HG03064 (cell line): ENCODE measurements around the gene MEPE.

Experiments
- ATAC-seq: cut with Tn5 transposase; IDR thresholded peaks from one replicate; pipeline ENCODE4 v1.9.1; 2021; ENCODE audit warnings: low read depth; ENCODE audit not compliant: unreplicated experiment

The MEPE gene

DNA sequence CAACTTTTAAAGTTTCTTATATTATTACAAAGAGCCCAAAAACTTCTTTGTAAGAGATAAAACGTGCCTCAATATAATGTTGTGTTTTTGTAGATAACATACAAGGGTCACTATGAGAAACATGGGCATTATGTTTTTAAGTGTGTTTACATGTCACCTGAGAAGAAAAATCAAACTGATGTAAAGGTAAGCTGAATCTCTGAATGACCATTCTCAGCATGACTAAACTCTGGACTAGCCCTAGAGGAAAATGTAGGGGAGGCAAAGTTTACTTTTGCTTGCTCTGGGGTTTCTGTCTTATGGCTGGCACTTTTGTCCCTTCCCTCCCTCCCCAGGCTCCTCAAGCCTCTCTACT is 6.8 kb downstream of the MEPE start:
- no peak for ATAC-seq

DNA sequence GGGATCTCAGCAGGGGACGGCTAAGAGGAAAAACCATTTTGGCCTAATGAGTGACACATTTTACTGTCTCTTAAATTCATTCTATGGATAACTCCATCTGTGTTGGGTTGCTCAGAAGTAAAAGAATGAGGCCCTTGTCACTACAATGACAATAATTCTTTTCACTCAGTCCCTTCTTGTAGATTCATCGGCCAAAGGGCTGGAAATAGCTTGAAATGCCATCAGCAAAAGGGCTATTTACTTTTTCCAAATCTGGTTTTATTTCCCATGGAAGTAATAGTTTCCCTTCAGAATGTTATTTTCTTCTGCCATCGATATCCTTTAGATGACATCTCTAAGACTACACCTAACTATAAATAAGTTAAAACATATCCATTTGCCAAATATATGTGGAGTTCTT is 7.4 kb downstream of the MEPE start:
- no peak for ATAC-seq

DNA sequence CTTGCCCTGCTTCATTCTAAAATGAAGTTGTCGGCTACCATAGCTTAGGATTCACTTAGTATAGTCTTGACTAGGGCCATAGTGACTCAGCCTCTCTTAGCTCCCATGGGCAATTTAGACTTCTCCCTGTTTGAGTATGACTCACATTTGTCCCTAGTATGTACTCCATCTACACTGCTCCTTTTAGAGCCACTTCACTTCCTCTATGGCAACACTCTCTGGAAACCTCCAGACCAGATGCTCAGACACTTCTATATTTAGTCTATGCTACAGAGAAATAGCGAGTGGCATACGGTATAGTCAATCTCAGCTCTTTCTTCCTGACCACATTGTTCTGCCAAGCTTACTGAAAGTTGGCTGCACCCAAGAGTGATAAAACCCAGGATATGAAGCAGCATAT is 11.2 kb downstream of the MEPE start:
- no peak for ATAC-seq

DNA sequence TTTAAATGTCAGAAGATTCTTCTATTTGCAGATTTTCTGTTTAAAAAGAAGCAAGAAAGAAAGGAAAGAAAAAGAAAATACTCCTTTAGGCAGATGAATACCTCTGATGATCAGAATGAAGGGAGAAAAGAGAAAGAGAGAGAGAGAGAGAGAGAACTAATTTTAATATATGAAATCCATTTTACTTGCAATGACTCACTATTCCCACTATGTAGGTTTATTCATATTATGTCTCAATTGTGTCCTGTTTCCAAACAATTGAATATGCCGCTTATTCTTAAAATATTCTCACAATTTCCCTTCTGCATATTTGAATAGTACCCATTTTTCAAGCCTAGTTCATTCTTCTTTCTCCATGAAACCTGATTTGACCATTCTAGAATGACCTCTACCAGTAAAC is 11.7 kb downstream of the MEPE start:
- ATAC-seq: no peak

DNA sequence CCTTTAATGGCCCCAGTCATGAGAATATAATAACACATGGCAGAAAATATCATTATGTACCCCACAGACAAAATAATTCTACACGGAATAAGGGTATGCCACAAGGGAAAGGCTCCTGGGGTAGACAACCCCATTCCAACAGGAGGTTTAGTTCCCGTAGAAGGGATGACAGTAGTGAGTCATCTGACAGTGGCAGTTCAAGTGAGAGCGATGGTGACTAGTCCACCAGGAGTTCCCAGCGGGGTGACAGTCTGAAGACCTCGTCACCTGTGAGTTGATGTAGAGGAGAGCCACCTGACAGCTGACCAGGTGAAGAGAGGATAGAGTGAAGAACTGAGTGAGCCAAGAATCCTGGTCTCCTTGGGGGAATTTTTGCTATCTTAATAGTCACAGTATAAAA is 13.5 kb downstream of the MEPE start:
- no peak for ATAC-seq

DNA sequence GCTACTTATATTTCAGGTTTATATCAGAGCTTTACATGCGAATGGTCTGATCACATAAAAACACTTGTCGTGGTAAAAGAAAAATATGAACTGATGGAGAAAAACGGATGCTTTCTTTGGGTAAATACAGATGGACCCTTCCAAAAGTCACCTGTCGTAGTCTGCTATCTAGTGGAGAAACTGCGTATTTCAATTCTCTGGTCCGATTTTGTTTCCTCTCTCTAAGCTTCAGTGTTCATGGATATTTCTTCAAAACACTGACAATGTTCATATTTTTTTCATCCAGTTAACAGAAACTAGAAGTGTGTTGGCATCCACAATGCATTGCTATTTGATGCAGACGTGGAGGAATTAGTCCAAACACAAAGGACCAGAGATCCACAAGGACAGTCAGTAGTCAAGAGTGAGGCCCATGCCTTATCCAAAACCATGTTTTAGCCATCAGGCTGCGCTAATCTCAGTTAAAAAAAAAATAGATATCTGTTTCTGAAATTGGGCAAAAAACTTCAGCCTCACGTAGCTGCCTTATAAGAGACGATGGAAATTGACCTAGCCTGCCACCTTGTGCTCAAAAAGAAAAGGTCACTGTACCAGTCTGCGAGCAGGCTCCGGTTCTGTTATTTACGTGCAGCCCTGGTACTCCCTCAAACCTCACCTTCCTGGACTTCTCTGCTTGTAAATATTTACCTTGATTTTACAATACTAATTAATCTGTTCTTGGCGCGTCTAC is 16.0 kb downstream of the MEPE start:
- peak; percentile 74 for ATAC-seq

DNA sequence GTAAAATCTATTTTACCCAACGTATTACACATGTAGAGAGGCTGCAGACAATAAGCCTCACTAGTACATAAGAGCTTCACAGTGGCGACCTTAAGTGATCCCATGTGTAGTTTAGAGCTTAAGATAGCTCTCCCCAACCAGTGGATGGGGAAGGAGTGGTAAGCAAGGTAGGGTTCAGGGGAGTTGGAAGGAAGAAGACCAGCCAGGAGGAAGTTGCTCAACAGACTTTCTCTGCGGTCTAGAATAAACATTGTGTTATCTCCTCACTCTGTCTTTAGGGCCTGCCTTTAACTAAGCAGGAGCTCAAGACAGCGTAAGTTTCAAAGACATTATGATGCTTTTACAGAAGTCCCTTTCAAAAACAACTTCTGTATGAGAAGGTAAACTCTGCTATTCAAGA is 16.8 kb downstream of the MEPE start:
- no peak for ATAC-seq

DNA sequence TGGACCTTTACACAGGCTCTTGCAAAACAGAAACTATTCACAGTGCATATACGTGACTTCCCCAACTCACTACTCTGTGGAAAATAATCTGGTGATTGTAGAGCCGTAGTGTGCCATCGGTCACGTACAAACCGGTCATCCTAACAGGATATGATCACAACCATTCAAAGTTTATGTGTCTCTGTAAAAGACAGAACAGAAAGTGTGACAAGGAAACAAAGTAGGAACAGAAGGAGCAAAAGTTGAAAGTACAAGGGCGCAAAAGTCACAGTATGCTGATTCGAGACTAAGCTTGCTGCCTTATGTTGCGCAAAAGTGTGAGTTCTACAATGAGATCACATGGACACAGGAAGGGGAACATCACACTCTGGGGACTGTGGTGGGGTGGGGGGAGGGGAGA is 18.6 kb downstream of the MEPE start:
- no peak for ATAC-seq

DNA sequence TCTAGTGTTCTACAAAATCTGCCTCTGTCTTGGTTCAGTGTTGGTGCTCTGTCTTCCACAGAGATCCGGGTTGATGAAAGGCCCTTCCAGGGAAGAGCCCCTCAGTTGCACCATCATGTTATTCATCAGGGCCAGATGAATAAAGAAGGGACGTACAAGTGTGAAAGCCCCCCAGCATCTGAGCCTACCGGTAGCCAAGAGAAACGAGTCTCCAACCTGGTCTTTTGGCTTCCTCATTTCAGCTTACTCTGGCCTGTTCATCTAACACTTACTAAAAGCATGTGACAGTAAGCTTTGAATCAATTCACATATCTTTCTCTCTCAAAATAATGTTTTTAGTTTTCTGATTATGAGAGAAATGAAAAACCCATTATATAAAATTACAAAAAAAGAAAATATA is 19.2 kb downstream of the MEPE start:
- ATAC-seq: no peak

DNA sequence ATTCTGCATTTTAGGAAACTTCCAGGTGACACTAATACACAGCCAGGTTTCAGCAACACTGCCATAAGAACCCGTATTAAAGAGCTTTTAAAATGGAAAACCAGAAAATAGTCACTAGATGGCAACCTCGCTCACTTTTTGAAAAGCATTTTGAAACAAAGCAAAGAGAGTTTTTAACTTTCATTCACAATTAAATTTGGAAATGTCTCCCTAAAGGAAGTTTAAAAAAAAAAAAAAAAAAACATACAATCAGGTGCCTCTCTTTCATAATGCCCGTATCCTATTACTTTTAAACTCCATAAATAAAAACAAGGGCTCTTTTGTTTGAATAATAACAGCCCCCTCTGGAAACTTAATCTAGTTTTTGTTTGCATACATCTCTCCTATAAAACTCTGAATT is 20.3 kb downstream of the MEPE start:
- no peak for ATAC-seq

DNA sequence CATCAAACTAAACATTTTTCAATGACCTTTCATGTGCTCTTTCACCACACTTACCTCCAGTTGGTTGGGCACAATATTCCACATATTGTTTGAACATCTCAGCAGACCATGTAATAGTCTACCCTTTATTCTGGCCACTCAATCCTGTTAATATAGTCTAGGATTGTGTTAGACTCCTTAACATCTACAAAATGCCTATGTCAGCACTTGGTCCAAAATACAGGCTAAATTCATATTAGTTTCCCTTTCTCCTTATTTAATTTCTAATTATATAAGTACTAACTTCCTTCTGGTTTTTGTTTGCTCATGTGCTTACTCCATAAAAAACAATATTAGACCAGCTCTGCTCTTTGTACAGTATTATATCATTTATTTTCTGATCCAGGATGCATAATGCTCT is 21.1 kb downstream of the MEPE start:
- ATAC-seq: no peak

DNA sequence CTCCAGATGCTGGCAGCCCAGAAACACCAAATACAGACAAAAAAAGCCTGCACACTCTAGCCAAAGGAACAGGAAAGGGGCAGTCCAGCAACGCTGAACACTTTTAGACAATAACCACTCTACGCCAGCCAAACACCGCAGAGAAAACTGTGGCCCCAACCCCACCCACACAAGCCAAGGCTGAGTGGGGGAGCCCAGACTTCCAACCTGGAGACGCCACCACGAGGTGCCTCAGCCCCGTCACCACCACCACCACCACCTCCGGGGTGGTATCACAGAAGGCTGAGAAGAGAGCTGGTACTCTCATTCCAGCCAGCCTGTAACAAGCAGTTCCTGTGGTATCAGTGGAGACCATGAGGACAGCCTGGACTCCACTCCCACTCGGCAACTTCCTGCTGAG is 22.8 kb downstream of the MEPE start:
- no peak for ATAC-seq

DNA sequence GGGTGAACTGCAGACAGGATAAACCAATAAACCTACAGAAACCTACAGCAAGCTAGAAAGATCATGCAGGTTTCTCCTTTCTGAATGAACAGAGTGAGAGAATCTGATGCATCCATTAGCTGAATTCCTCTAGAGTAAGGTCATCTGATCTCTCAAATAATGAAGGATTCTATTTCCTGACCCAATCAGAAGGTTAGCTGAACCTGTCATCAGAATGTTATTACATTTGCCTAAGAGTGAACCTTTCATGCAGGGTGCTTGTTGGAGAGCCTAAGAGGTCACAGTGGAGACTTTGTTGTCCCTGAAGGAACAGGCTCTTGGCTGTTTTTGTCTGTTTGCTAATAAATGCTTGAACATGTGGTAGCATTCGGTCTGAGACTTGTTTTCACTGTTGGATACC is 24.0 kb downstream of the MEPE start:
- ATAC-seq: no peak

DNA sequence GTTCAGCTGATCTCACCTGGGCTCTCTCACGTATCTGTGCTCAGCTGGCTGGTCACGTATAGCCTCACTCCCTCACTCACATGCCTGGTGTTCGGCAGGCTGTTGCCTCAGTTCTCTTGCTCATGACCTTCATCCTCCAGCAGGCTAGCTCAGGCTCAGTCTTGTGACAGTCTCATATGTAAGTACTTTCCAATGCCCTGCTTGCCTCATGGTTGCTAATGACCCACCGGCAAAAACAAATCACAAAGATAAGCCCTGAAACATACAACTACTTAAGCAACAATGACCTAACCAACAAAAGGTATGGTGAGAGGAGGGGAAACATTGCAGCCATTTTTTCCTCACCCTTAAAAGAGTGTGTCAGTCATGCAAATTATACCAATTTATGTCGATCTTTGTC is 25.0 kb downstream of the MEPE start:
- no peak for ATAC-seq

DNA sequence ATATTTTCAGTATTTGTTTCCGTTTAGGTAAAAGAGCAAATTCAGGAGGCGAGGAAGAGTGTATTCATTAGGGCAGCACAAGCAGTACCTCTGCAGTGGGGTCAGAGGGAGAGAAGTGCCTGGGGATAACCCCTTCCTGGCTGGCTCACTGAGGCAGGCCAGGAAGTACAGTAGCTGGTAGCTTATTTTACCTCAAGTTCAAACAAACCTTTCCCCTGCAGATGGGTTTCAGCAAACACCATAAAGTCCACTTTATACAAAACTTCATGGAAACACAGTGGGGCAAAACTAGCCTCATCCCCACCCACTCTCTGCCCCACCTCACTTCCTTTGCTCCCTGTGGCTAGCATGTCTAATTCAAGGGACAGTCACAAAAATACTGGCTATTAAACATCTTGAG is 29.5 kb downstream of the MEPE start:
- no peak for ATAC-seq

DNA sequence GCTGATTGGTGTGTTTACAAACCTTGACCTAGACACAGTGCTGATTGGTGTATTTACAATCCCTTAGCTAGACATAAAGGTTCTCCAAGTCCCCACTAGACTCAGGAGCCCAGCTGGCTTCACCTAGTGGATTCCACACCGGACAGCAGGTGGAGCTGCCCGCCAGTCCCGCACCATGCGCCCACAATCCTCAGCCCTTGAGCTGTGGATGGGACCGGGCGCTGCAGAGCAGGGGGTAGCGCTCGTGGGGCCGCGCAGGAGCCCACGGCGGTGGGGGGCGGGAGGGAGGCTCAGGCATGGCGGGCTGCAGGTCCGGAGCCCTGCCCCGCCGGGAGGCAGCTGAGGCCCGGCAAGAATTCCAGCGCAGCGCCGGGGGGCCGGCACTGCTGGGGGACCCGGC is 30.7 kb downstream of the MEPE start:
- no peak for ATAC-seq

DNA sequence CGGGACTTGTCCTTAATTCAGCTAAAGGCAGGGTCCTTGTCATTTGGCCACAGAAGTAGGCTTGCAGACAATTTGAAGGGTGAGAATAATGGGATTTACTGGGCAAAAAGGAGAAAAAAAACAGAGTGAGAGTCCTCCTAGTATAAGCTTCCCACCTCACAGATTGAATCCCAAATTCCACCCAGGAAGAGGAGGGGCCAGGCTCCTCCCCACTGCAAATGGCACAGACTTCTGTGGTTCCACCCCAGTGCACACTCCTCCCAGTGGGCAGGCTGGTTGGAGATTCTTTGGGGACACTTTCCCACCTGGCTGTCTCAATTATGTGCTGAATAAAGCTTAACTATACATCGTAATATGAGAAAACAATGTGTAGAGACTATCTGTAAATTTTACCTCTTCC is 31.6 kb downstream of the MEPE start:
- no peak for ATAC-seq

DNA sequence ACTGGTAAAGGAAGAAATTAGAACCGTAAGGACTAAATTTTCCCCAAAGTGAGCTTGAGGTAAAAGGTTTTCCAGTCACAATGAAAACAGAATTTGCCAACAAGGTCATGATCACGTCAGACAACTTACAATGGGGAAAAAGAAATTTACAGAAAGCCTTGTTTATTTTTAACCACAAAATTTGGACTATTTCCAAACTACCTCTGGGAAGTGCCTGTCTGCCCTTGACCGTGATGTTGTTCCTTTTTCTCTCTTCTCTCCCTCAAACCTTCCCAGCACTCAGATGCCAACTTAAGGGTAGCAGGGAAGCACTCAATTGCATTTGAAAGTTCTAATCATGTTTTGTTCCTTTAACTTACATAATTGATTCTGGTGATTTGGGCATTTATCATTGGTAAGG is 32.5 kb downstream of the MEPE start:
- ATAC-seq: no peak

DNA sequence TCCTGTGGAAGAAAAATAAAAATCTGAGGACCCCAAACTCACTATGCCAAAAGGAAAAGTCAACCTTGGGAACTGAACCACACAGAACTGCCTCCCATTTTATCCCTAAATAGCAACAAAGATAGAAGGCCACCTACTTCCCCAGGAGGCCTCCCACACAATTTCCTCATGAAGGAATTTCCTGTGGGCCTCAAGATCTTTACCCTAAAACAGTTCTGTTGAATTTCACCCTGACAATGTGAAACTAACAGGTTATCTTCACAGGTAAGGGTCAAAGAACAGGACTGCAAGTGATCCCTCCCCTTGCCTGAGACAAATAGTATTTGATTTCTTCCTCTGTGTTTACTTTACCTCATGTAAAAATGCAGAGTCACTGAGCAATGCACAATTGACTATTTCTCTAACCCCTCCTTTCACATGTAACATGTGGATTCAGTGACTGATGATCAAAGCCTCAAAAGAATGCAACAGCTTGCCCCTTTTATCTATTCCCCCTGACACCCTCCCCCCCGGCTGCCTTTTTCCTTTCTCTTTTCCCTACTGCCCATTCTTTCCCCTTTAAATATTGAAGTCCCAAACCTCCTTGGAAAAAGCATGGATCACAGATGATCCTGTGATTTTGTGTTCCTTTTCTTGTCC is 33.3 kb downstream of the MEPE start:
- ATAC-seq: no peak

DNA sequence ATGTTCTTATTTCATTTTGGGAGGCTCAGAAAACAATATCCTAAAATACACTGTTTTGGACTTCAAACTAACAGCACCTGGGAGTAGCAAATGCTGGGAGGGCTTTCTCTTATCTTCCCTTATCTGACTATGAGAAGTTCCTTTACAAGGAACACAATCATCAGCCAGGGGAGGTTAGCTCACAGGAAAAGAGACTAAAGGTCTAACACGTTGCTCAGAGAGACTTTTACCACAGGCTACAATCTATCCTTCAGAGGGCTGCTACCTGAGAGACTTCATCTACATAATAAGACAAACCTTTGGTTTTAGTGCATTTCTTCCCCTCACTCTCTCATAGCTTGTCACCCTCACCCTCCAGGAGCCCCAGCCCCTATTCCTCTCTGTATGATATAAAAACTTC is 35.8 kb downstream of the MEPE start:
- ATAC-seq: no peak

DNA sequence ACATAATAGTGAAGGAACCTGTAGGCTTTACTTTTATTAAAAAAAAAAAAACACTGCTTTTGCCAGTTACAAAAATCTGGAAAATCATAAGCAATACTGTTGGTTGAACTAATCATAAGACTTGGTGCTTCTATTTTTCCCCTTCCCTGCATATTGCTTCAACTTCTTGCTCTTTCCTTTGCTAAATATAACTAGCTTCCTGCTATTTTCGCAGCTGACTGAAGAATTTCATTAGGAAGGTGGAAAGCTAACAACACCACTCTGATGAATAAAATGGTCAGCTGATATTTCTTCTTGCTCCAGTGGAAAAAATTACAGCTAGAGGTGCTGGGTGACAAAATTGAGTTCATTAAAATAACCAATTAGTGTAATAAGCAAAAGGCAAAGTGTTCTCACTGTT is 39.3 kb downstream of the MEPE start:
- no peak for ATAC-seq

DNA sequence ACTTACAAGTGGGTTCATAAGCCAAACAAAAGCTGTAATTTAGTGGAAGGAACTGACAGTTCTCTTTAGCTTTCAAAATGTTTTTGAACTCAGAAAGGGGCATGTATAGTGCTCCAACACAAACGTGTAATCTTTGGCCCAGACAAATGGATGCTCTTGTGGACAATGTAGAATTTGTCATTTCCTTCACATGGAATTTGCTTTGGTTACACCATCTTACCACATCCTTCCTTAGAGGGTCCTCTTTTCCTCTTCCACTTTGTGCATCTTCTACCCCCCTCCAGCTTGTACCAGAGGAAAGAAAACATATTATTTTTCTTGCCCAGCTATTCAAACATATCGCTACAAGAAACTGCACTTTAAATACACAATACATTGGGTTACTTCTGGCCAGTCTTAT is 42.4 kb downstream of the MEPE start:
- ATAC-seq: no peak

DNA sequence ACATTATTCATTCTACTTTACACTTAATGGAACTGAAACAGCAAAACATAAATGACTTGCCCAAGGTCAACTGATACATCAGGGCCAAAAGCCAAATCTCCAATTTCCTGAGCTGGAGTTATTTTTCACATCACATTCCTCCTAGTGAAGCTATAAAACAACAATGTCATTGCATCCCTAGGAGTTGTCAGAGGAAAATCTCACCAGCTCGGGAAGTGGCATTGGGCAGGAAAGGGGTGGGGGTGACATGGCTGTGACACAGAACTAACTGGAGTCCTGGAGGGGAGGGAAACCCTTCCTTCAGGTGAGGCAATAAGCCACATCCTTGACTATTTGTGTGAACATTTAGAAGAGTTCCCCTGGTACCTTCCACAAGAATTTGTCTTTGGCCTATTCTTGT is 47.3 kb downstream of the MEPE start:
- no peak for ATAC-seq
